Measurements from ENCODE around the gene BLVRB. TPM values are rescaled to one million over a fixed set of nuclear protein-coding genes. Genes with fewer than 3 reads are reported as not detected.

BLVRB gene
- total and polyA plus RNA-seq, 9 of the 15 experiments (the other 6 are each of a cell fraction or from before 2014, with no cell fraction given): 81.1 to 749 (median 331) TPM

Small RNA genes within 50 kb of the gene (small RNA-seq; reads per million reads assigned to genes)
- not detected for gene RF00017

Other genes with a start within 250 kb of the BLVRB start
Only the 7 nearest of the 13 such genes appear.
- gene PLD3, start 117.0 kb downstream of the BLVRB start, total RNA-seq (2014; rRNA removed): 112 and 167 TPM in 2 replicates
- gene PLD3, start 117.0 kb downstream of the BLVRB start, total RNA-seq (2014; rRNA removed; fragmentation: Illumina TruSeq; extraction: Trizol): 25.6 and 32.7 TPM in 2 replicates
- gene PLD3, start 117.0 kb downstream of the BLVRB start, total RNA-seq (2015; rRNA removed; fragmentation: Illumina TruSeq; extraction: Trizol): 63.5 and 72.9 TPM in 2 replicates
- 121 and 128 TPM in 2 replicates for gene PLD3, start 117.0 kb downstream of the BLVRB start, total RNA-seq (2021)
- 72.7 and 167 TPM in 2 replicates for gene PLD3, start 117.0 kb downstream of the BLVRB start, polyA plus RNA-seq (2011; rRNA removed)
- 79.3 and 129 TPM in 2 replicates for gene PLD3, start 117.0 kb downstream of the BLVRB start, polyA plus RNA-seq (2014; fragmentation: Illumina TruSeq; extraction: Trizol)
- gene PLD3, start 117.0 kb downstream of the BLVRB start, polyA plus RNA-seq (2014; fragmentation: Nextera tagmentation; extraction: Ambion mirVana): 1 to 10 TPM; 2.3 to 5.8 TPM
- gene PLD3, start 117.0 kb downstream of the BLVRB start, polyA plus RNA-seq (2014; rRNA removed): 81.6 and 91.2 TPM in 2 replicates
- 0.08 TPM in 1 of 2 replicates, not detected in the other for gene HIPK4, start 75.6 kb downstream of the BLVRB start, total RNA-seq (2014; rRNA removed)
- not detected in 2 replicates for gene HIPK4, start 75.6 kb downstream of the BLVRB start, total RNA-seq (2014; rRNA removed; fragmentation: Illumina TruSeq; extraction: Trizol)
- not detected in 2 replicates for gene HIPK4, start 75.6 kb downstream of the BLVRB start, total RNA-seq (2015; rRNA removed; fragmentation: Illumina TruSeq; extraction: Trizol)
- gene HIPK4, start 75.6 kb downstream of the BLVRB start, total RNA-seq (2021): 0.07 and 0.09 TPM in 2 replicates
- gene HIPK4, start 75.6 kb downstream of the BLVRB start, polyA plus RNA-seq (2011; rRNA removed): 0.06 TPM in 1 of 2 replicates, not detected in the other
- not detected in 2 replicates for gene HIPK4, start 75.6 kb downstream of the BLVRB start, polyA plus RNA-seq (2014; fragmentation: Illumina TruSeq; extraction: Trizol)
- not detected for gene HIPK4, start 75.6 kb downstream of the BLVRB start, polyA plus RNA-seq (2014; fragmentation: Nextera tagmentation; extraction: Ambion mirVana)
- gene HIPK4, start 75.6 kb downstream of the BLVRB start, polyA plus RNA-seq (2014; rRNA removed): 0.05 TPM in 1 of 2 replicates, not detected in the other
- 2.8 and 3.8 TPM in 2 replicates for gene PRX, start 52.4 kb downstream of the BLVRB start, total RNA-seq (2014; rRNA removed)
- gene PRX, start 52.4 kb downstream of the BLVRB start, total RNA-seq (2014; rRNA removed; fragmentation: Illumina TruSeq; extraction: Trizol): 0.61 and 0.65 TPM in 2 replicates
- gene PRX, start 52.4 kb downstream of the BLVRB start, total RNA-seq (2015; rRNA removed; fragmentation: Illumina TruSeq; extraction: Trizol): 1.8 and 2.0 TPM in 2 replicates
- 2.9 and 3.5 TPM in 2 replicates for gene PRX, start 52.4 kb downstream of the BLVRB start, total RNA-seq (2021)
- 1.5 and 1.7 TPM in 2 replicates for gene PRX, start 52.4 kb downstream of the BLVRB start, polyA plus RNA-seq (2011; rRNA removed)
- gene PRX, start 52.4 kb downstream of the BLVRB start, polyA plus RNA-seq (2014; fragmentation: Illumina TruSeq; extraction: Trizol): 1.3 and 2.1 TPM in 2 replicates
- gene PRX, start 52.4 kb downstream of the BLVRB start, polyA plus RNA-seq (2014; fragmentation: Nextera tagmentation; extraction: Ambion mirVana): not detected
- gene PRX, start 52.4 kb downstream of the BLVRB start, polyA plus RNA-seq (2014; rRNA removed): 1.4 and 1.7 TPM in 2 replicates
- 8.1 and 10.9 TPM in 2 replicates for gene SERTAD1, start 39.8 kb downstream of the BLVRB start, total RNA-seq (2014; rRNA removed)
- gene SERTAD1, start 39.8 kb downstream of the BLVRB start, total RNA-seq (2014; rRNA removed; fragmentation: Illumina TruSeq; extraction: Trizol): 2.1 and 2.8 TPM in 2 replicates
- 4.9 and 5.5 TPM in 2 replicates for gene SERTAD1, start 39.8 kb downstream of the BLVRB start, total RNA-seq (2015; rRNA removed; fragmentation: Illumina TruSeq; extraction: Trizol)
- gene SERTAD1, start 39.8 kb downstream of the BLVRB start, total RNA-seq (2021): 8.7 and 8.9 TPM in 2 replicates
- 6.1 and 6.8 TPM in 2 replicates for gene SERTAD1, start 39.8 kb downstream of the BLVRB start, polyA plus RNA-seq (2011; rRNA removed)
- 2.3 and 5.0 TPM in 2 replicates for gene SERTAD1, start 39.8 kb downstream of the BLVRB start, polyA plus RNA-seq (2014; fragmentation: Illumina TruSeq; extraction: Trizol)
- gene SERTAD1, start 39.8 kb downstream of the BLVRB start, polyA plus RNA-seq (2014; fragmentation: Nextera tagmentation; extraction: Ambion mirVana): under 1 TPM; 0.15 to 0.85 TPM
- gene SERTAD1, start 39.8 kb downstream of the BLVRB start, polyA plus RNA-seq (2014; rRNA removed): 6.7 TPM in 2 replicates
- 17.5 and 19.3 TPM in 2 replicates for gene SERTAD3, start 21.4 kb downstream of the BLVRB start, total RNA-seq (2014; rRNA removed)
- gene SERTAD3, start 21.4 kb downstream of the BLVRB start, total RNA-seq (2014; rRNA removed; fragmentation: Illumina TruSeq; extraction: Trizol): 16.1 and 17.2 TPM in 2 replicates
- 21.6 and 27.7 TPM in 2 replicates for gene SERTAD3, start 21.4 kb downstream of the BLVRB start, total RNA-seq (2015; rRNA removed; fragmentation: Illumina TruSeq; extraction: Trizol)
- gene SERTAD3, start 21.4 kb downstream of the BLVRB start, total RNA-seq (2021): 28.9 and 31.4 TPM in 2 replicates
- gene SERTAD3, start 21.4 kb downstream of the BLVRB start, polyA plus RNA-seq (2011; rRNA removed): 17.6 and 18.9 TPM in 2 replicates
- 15.1 and 18.6 TPM in 2 replicates for gene SERTAD3, start 21.4 kb downstream of the BLVRB start, polyA plus RNA-seq (2014; fragmentation: Illumina TruSeq; extraction: Trizol)
- 1 to 10 TPM; 5.4 to 5.9 TPM for gene SERTAD3, start 21.4 kb downstream of the BLVRB start, polyA plus RNA-seq (2014; fragmentation: Nextera tagmentation; extraction: Ambion mirVana)
- 18.1 and 18.5 TPM in 2 replicates for gene SERTAD3, start 21.4 kb downstream of the BLVRB start, polyA plus RNA-seq (2014; rRNA removed)
- 0.86 and 2.0 TPM in 2 replicates for gene SPTBN4, start 1.3 kb upstream of the BLVRB start, total RNA-seq (2014; rRNA removed)
- 0.16 and 0.47 TPM in 2 replicates for gene SPTBN4, start 1.3 kb upstream of the BLVRB start, total RNA-seq (2014; rRNA removed; fragmentation: Illumina TruSeq; extraction: Trizol)
- gene SPTBN4, start 1.3 kb upstream of the BLVRB start, total RNA-seq (2015; rRNA removed; fragmentation: Illumina TruSeq; extraction: Trizol): 0.83 and 1.3 TPM in 2 replicates
- gene SPTBN4, start 1.3 kb upstream of the BLVRB start, total RNA-seq (2021): 1.5 and 1.6 TPM in 2 replicates
- 1.2 and 1.3 TPM in 2 replicates for gene SPTBN4, start 1.3 kb upstream of the BLVRB start, polyA plus RNA-seq (2011; rRNA removed)
- gene SPTBN4, start 1.3 kb upstream of the BLVRB start, polyA plus RNA-seq (2014; fragmentation: Illumina TruSeq; extraction: Trizol): 0.51 and 0.70 TPM in 2 replicates
- under 1 TPM; 0.01 to 0.10 TPM for gene SPTBN4, start 1.3 kb upstream of the BLVRB start, polyA plus RNA-seq (2014; fragmentation: Nextera tagmentation; extraction: Ambion mirVana)
- gene SPTBN4, start 1.3 kb upstream of the BLVRB start, polyA plus RNA-seq (2014; rRNA removed): 1.2 and 1.3 TPM in 2 replicates
- 33.7 and 48.0 TPM in 2 replicates for gene SHKBP1, start 111.1 kb upstream of the BLVRB start, total RNA-seq (2014; rRNA removed)
- 6.6 and 9.6 TPM in 2 replicates for gene SHKBP1, start 111.1 kb upstream of the BLVRB start, total RNA-seq (2014; rRNA removed; fragmentation: Illumina TruSeq; extraction: Trizol)
- gene SHKBP1, start 111.1 kb upstream of the BLVRB start, total RNA-seq (2015; rRNA removed; fragmentation: Illumina TruSeq; extraction: Trizol): 17.5 and 22.3 TPM in 2 replicates
- gene SHKBP1, start 111.1 kb upstream of the BLVRB start, total RNA-seq (2021): 54.5 and 58.1 TPM in 2 replicates
- 18.9 and 24.4 TPM in 2 replicates for gene SHKBP1, start 111.1 kb upstream of the BLVRB start, polyA plus RNA-seq (2011; rRNA removed)
- gene SHKBP1, start 111.1 kb upstream of the BLVRB start, polyA plus RNA-seq (2014; fragmentation: Illumina TruSeq; extraction: Trizol): 33.7 and 42.0 TPM in 2 replicates
- gene SHKBP1, start 111.1 kb upstream of the BLVRB start, polyA plus RNA-seq (2014; fragmentation: Nextera tagmentation; extraction: Ambion mirVana): 1 to 10 TPM; 1.2 to 4.9 TPM
- gene SHKBP1, start 111.1 kb upstream of the BLVRB start, polyA plus RNA-seq (2014; rRNA removed): 34.2 and 40.4 TPM in 2 replicates

Data from K562 (cell line).